ENCODE data around the gene ADPRHL1.

ADPRHL1 gene

DNA sequence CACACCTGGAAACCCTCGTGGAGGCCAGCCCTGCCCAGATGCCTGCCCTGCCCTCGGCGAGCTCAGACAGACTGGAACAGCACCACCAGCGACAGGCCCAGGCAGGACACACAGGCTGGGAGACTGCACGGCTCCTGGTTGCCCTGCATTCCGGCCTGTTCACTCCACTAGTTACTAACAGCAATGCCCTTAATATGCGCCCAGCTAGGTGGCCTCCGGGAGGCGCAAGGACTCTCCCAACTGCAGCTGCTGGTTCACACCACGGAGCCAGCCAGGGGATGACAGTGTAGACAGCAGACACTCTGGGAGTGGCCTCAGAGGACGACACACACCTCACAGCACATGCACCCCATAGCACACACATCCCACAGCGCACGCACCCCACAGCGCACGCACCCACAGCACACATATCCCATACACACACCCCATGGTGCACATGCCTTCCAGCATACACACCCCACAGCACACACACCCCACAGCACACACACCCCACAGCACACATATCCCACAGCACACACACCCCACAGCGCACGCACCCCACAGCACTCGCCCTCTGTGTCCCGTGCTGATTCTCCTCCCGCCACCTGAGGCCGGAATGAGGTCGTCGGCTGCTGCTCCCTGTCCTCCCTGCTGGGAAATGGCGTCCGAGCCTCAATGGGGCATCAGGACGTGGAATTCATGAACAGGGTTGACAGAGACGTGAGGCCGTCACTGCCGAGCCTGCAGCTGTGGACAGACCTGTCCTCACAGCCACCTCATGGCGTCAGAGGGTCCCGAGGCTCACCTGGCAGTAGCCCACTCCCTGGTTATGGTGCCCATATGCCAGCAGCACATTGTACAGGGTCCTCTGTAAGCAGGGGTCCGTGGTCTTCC is 103.0 kb downstream of the ADPRHL1 start:
- DNase-seq (ENCODE audit: low read depth in 2 of 2): no peak
